Activated CD4-positive, alpha-beta memory T cell treated with anti-CD3 and anti-CD28 coated beads for 36 hours (primary cell): ENCODE results near the gene OR2C1. TPM values are rescaled to one million over a fixed set of nuclear protein-coding genes. Genes with fewer than 3 reads are reported as not detected.

Source experiments
- CTCF ChIA-PET: fragments of 350-600 bp; sonication (Branson Sonifier 250); formaldehyde crosslinking; loops from one replicate; lab custom pipeline; 2021; ENCODE audit warnings: antibody characterized with exemption, inconsistent platforms; lab: Charles Lee
- POLR2A ChIA-PET: fragments of 350-600 bp; sonication (Branson Sonifier 250); formaldehyde crosslinking; loops from one replicate; lab custom pipeline; 2021; ENCODE audit warnings: antibody characterized with exemption; lab: Charles Lee
- DNase-seq: peaks from one replicate; pipeline ENCODE4 v3.0.0-alpha.2; 2020
- H3K27ac Mint-ChIP-seq: one replicate; pipeline ENCODE4 v1.8.0; 2021; ENCODE audit warnings: mixed read lengths
- H3K27me3 Mint-ChIP-seq: one replicate; pipeline ENCODE4 v1.8.0; 2021; ENCODE audit warnings: mixed read lengths
- H3K36me3 Mint-ChIP-seq: one replicate; pipeline ENCODE4 v1.8.0; 2021; ENCODE audit warnings: mixed read lengths
- H3K4me1 Mint-ChIP-seq: one replicate; pipeline ENCODE4 v1.8.0; 2021; ENCODE audit warnings: low read depth, mixed read lengths
- H3K4me3 Mint-ChIP-seq: one replicate; pipeline ENCODE4 v1.8.0; 2021; ENCODE audit warnings: mild to moderate bottlenecking, mixed read lengths
- H3K9me3 Mint-ChIP-seq: one replicate; pipeline ENCODE4 v1.8.0; 2021; ENCODE audit warnings: mixed read lengths
- intact Hi-C: fragments of 100-400 bp; cut with micrococcal nuclease; formaldehyde crosslinking; loops from one replicate; pipeline ENCODE4 v1.15.1; 2023
- total RNA-seq, 2 experiments: library from RNA; stranded (reverse); gene quantifications; one replicate each; pipeline ENCODE4 v1.2.3, GENCODE V29; 2021

OR2C1 gene
- total RNA-seq, 2 experiments from 2014 or later, result not detected

GRCh38 chr16:3400779-3401688 is 45.3 kb downstream of the OR2C1 start, which contains the start of the genes ZNF174 and ZSCAN32:
Gene ZNF174, plus strand, starts transcription at chr16:3401215. Its CDS starts 790 bp downstream, at chr16:3402005.
Gene ZSCAN32, minus strand, starts transcription at chr16:3401004. Its CDS starts 3,447 bp downstream, at chr16:3397557.
- H3K36me3 Mint-ChIP-seq, result peaks cover 66% of the 10 kb centered on the region
- H3K9me3 Mint-ChIP-seq, result peaks cover 35% of the 10 kb centered on the region
- CTCF ChIA-PET, result interaction anchor here (0.6 to 3.0 kb wide), 10 partner anchors 9 to 271 kb away, joined by 3 to 14 read pairs (median 4); partner anchors contain the start of genes CLUAP1, NAA60, ZNF263 and ZNF75A
- DNase-seq, result peak; percentile 100
- peaks cover 52% of the 10 kb centered on the region for H3K4me1 Mint-ChIP-seq
- POLR2A ChIA-PET, result interaction anchor here (0.6 to 2.7 kb wide), 14 partner anchors 10 to 250 kb away, joined by 3 to 22 read pairs (median 4); partner anchors contain the start of genes NAA60, ZNF200, ZNF263 and ZNF597
- no peaks in the 10 kb centered on the region for H3K27me3 Mint-ChIP-seq
- H3K4me3 Mint-ChIP-seq, result peak within 1 kb of the TSS; percentile 88
- peak within 1 kb of the TSS; percentile 83 for H3K27ac Mint-ChIP-seq
- intact Hi-C loops, result loop anchor here (1.0 to 2.0 kb wide), 7 partner anchors 36 to 138 kb away; partner anchors contain the start of genes NAA60, TIGD7, ZNF263 and ZNF597

GRCh38 chr16:3401719-3402397 is 46.2 kb downstream of the OR2C1 start:
- Mint-ChIP-seq H3K9me3 (peaks cover 36% of the 10 kb centered on the region), H3K36me3 (peaks cover 66% of the 10 kb centered on the region), H3K27me3 (no peaks in the 10 kb centered on the region), H3K27ac (peak overlapping the region; percentile 83), H3K4me3 (peak overlapping the region; percentile 88), H3K4me1 (peaks cover 44% of the 10 kb centered on the region)
- CTCF ChIA-PET, result interaction anchor here (0.6 to 3.0 kb wide), 10 partner anchors 8 to 272 kb away, joined by 3 to 14 read pairs (median 4); partner anchors contain the start of genes CLUAP1, NAA60, ZNF263 and ZNF75A
- POLR2A ChIA-PET, result interaction anchor here (0.9 to 2.7 kb wide), 10 partner anchors 9 to 251 kb away, joined by 3 to 22 read pairs (median 4); partner anchors contain the start of genes NAA60, ZNF263 and ZNF597
- peak; percentile 17 for DNase-seq
- intact Hi-C loops, result loop anchor here (1.0 to 2.0 kb wide), 7 partner anchors 37 to 139 kb away; partner anchors contain the start of genes NAA60, TIGD7, ZNF263 and ZNF597

Other genes starting within 250 kb of the OR2C1 start
- under 1 TPM in 1 of 2 experiments, not detected in 1; 0.21 TPM for gene ZNF205, start 243.3 kb upstream of the OR2C1 start, total RNA-seq
- gene ZNF213, start 220.9 kb upstream of the OR2C1 start, total RNA-seq, result 1 to 10 TPM; 9.0 TPM
- gene OR1F1, start 167.7 kb upstream of the OR2C1 start, total RNA-seq, result not detected
- gene ZNF200, start 120.7 kb upstream of the OR2C1 start, total RNA-seq, result 10 to 100 TPM; 10.6 to 11.5 TPM
- gene MEFV, start 99.3 kb upstream of the OR2C1 start, total RNA-seq, result under 1 TPM; 0.07 to 0.17 TPM
- gene ZNF263, start 72.4 kb upstream of the OR2C1 start, total RNA-seq, result 10 to 100 TPM; 13.2 to 13.5 TPM
- gene TIGD7, start 50.5 kb upstream of the OR2C1 start, total RNA-seq, result 1 to 10 TPM; 3.3 to 3.4 TPM
- 10 to 100 TPM; 19.3 to 20.0 TPM for gene ZNF75A, start 50.4 kb upstream of the OR2C1 start, total RNA-seq
- gene ZSCAN32, start 45.1 kb downstream of the OR2C1 start, total RNA-seq, result 10 to 100 TPM; 10.9 to 11.9 TPM
- gene ZNF174, start 45.3 kb downstream of the OR2C1 start, total RNA-seq, result 1 to 10 TPM; 6.0 to 7.3 TPM
- gene ZNF597, start 87.6 kb downstream of the OR2C1 start, total RNA-seq, result 1 to 10 TPM; 1.6 to 2.1 TPM
- gene NAA60, start 87.8 kb downstream of the OR2C1 start, total RNA-seq, result 10 to 100 TPM; 26.9 to 34.1 TPM
- gene C16orf90, start 139.6 kb downstream of the OR2C1 start, total RNA-seq, result not detected
- gene CLUAP1, start 145.1 kb downstream of the OR2C1 start, total RNA-seq, result 10 to 100 TPM; 17.6 to 21.0 TPM
- 10 to 100 TPM; 25.9 to 28.4 TPM for gene NLRC3, start 221.5 kb downstream of the OR2C1 start, total RNA-seq